Fibroblast of the aortic adventitia (primary cell): ENCODE measurements around the gene SLC12A6. TPM values are rescaled to one million over a fixed set of nuclear protein-coding genes. Genes with fewer than 3 reads are reported as not detected.
"Not testable (repeated sequence)": the region's sequence is repeated elsewhere in the genome, so short reads cannot be mapped to it uniquely, and the experiment has no call there.

ENCODE experiments used
- DNase-seq: peaks from one replicate; pipeline ENCODE4 v3.0.0-alpha.2; 2010; ENCODE audit warnings: low read depth
- H3K4me3 ChIP-seq: 2 replicates; pipeline ENCODE4 v1.5.1; 2011; ENCODE audit warnings: low read depth, mild to moderate bottlenecking, control low read depth, low read length, moderate library complexity
- CTCF ChIP-seq: IDR thresholded peaks from 2 replicates; pipeline ENCODE4 v1.5.1; 2011; ENCODE audit warnings: mild to moderate bottlenecking, low read length, control low read depth, inconsistent platforms; ENCODE audit not compliant: insufficient read depth
- total RNA-seq: library from RNA; depleted of rRNA; stranded (reverse); fragments of >200 nt; gene quantifications from 2 replicates; pipeline ENCODE4 v1.2.3, GENCODE V29; 2012; ENCODE audit warnings: low replicate concordance

Gene SLC12A6
- total RNA-seq, 1 donor, result 47.3 TPM

- TF ChIP-seq CTCF, result peak; percentile 96
- peak; percentile 95 for DNase-seq
- H3K4me3 ChIP-seq, result peak within 1 kb of the TSS; percentile 100
These were observed 5.4 kb upstream of the SLC12A6 start, which contains the start of the genes NOP10 and NUTM1 for GRCh38 chr15:34342737-34343575. TSS of gene NOP10 (minus strand) at chr15:34343136. CDS start at chr15:34343073, 63 bp downstream. TSS of gene NUTM1 (plus strand) at chr15:34343315. CDS start at chr15:34343697, 382 bp downstream.

DNA sequence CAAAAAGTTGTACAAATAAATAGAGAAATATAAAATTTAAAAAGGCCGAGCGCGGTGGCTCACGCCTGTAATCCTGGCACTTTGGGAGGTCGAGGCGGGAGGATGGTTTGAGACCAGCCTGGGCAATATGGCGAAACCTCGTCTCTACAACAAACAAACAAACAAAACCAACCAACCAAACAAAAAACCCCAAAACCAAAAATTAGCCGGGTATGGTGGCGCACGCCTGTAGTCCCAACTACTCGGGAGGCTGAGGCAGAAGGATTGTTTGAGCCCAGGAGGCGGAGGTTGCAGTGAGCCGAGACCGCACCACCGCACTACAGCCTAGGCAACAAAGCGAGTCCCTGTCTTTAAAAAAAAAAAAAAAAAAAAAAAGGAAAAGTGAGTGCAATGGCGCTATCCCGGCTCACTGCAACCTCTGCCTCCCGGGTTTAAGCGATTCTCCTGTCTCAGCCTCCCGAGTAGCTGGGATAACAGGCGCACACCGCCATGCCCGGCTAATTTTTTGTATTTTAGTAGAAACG lies 4.7 kb upstream of the SLC12A6 start:
- H3K4me3 ChIP-seq, result peak overlapping the region; percentile 100
- DNase-seq, result not testable (repeated sequence)

DNA sequence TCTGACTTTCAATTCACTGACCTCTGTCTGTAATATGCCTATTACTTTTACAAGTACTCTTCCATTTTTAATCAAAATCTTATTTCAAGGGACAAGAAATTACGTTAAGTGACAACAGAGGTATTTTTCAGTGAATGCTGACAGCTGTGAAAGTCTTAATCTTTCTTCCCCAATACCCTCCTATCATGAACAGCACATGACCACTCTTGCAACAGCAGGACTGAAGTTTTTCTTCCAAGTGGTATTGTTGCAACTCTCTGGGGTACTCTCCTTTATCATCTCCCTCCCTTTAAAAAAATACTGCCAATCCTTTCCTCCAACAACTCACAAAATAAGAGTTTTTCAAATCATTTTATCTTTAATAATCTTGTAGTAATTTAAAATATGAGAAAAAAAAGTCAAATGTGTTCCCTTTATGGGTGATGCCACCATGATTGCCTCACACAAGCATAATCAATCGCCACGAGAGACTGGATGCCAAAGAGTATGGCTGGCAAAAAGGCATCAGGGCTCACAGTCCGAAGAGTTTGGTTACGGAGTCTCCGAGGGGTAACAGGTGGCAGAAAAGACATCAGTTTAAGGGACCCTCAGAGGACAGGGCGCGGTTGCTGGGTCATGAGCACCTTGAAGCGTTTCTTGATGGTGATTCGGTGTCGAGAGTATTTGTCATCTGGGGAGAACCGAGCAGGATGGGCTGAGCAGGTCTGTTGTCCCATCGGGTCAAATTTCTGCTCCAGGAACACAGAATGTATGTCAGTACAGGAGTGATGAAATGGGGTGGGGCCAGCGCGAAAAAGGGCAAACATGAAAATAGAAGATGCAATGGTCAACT lies 4.0 kb upstream of the SLC12A6 start:
- peak overlapping the region; percentile 100 for H3K4me3 ChIP-seq
- DNase-seq, result no peak
- no peak for TF ChIP-seq CTCF

DNA sequence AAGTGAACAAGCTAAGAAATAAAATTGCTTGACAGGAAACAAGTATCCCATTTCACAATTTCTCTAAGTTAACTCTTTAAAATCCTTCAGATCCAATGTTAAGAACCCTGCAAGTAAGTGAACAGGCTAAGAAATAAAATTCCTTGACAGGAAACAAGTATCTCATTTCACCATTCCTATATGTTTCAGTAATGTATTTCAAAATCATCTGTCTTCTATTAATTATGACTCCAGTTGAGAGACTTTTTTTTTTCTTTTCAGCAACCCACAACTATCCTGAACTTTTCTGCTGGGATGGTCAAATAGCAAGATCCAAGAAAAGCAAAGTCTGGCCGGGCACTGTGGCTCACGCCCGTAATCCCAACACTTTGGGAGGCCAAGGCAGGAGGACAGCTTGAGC lies 2.4 kb upstream of the SLC12A6 start:
- H3K4me3 ChIP-seq, result no peak overlapping the region
- no peak for DNase-seq
- no peak for TF ChIP-seq CTCF

DNA sequence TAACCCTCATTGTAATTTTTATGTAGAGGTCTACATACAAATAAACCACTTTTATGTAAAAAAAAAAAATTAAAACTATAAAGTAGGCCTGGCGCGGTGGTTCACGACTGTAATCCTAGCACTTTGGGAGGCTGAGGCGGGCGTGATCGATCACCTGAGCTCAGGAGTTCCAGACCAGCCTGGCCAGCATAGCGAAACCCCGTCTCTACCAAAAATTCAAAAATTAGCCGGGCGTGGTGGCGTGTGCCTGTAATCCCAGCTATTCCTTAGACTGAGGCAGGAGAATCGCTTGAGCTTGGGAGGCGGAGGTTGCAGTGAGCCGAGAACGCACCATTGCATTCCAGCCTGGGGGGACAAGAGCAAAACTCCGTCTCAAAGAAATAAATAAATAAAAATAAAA lies 766 bp upstream of the SLC12A6 start:
- no peak for DNase-seq
- peak overlapping the region; percentile 48 for H3K4me3 ChIP-seq
- TF ChIP-seq CTCF, result no peak

DNA sequence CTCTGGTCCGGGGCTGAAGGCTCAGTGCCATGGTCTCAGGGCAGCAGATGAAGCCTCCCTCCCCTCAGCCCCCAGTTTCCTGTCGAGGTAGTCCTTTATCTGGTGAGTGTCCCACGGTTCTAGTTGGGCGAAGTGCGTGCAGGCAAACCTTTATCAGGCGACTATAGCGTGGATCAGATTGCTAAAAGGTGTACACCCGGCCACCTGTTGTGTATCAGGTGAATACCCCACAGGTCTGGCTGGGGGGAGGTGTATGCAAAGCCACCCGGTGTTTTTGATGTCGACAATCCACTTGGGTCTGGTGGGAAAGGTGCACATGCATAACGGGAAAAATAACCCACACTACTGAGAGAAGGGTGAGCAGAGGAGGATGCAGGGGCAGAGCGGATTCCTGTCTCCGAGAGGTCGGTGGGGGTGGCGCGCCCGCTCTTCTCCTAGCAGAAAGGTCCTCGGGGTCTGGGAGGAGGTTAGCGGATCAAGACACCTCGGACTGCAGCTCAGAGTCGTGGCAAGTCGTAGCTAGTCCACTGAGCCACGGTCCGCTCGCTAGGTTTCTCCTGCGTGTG lies 507 bp downstream of the SLC12A6 start:
- TF ChIP-seq CTCF, result no peak
- peak overlapping the region; percentile 91 for H3K4me3 ChIP-seq
- DNase-seq, result no peak
